Choroid plexus epithelial cell (primary cell): ENCODE measurements around the gene TMPRSS9.

Source experiments
- DNase-seq: peaks from one replicate; pipeline ENCODE4 v3.0.0-alpha.2; 2010; ENCODE audit warnings: low read depth
- H3K4me3 ChIP-seq: 2 replicates; pipeline ENCODE4 v1.5.1; 2011; ENCODE audit warnings: low read depth, mild to moderate bottlenecking, control low read depth, low read length, moderate library complexity
- TF ChIP-seq, protein P1 (sequence below): conservative IDR thresholded peaks from 2 replicates; pipeline ENCODE4 v1.5.1; 2011; ENCODE audit warnings: low read depth, mild to moderate bottlenecking, control low read depth, inconsistent platforms, low read length, moderate library complexity

TMPRSS9 gene

DNA sequence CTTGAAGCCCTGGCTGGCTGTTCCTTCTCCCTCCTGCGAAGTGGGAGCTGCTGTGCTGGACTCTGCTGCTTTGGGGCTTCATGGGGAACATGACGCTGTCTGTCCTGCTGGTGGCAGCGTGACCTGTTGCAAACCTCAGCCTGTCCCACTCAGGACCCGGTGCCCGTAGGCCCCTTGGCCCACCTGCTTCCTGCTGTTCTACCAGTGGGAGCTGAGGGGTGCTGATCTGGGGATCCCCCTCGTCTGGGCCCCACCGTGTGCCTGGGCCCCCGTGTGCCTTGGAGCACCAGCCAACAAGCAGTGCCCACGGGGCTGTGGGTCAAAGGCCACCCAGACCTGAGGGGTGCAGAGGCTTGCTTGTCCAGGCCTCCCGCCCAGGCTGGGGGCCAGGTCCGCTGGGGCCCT, 26.3 kb upstream of the TMPRSS9 start:
- TF ChIP-seq, protein P1, sequence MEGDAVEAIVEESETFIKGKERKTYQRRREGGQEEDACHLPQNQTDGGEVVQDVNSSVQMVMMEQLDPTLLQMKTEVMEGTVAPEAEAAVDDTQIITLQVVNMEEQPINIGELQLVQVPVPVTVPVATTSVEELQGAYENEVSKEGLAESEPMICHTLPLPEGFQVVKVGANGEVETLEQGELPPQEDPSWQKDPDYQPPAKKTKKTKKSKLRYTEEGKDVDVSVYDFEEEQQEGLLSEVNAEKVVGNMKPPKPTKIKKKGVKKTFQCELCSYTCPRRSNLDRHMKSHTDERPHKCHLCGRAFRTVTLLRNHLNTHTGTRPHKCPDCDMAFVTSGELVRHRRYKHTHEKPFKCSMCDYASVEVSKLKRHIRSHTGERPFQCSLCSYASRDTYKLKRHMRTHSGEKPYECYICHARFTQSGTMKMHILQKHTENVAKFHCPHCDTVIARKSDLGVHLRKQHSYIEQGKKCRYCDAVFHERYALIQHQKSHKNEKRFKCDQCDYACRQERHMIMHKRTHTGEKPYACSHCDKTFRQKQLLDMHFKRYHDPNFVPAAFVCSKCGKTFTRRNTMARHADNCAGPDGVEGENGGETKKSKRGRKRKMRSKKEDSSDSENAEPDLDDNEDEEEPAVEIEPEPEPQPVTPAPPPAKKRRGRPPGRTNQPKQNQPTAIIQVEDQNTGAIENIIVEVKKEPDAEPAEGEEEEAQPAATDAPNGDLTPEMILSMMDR: no peak
- no peak for DNase-seq
- no peak overlapping the region for H3K4me3 ChIP-seq

DNA sequence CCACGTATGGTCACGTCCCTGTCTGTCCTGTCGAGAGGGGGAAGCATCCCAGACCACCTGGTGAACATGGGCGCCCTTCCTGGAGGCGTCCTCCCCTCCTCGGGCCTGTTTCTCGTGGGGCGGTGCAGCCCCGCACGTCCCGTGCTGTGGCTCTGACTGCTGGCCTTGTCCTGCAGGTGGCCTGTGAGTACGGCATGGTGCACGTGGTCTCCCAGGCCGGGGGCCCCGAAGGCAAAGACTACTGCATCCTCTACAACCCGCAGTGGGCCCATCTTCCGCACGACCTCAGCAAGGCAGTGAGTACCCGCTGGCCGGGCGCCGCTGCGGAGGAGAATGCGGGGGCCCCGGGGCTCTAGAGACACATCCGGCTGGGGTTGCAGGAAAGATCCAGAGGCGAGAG, 25.6 kb upstream of the TMPRSS9 start:
- TF ChIP-seq, protein P1: no peak
- H3K4me3 ChIP-seq: no peak overlapping the region
- no peak for DNase-seq

DNA sequence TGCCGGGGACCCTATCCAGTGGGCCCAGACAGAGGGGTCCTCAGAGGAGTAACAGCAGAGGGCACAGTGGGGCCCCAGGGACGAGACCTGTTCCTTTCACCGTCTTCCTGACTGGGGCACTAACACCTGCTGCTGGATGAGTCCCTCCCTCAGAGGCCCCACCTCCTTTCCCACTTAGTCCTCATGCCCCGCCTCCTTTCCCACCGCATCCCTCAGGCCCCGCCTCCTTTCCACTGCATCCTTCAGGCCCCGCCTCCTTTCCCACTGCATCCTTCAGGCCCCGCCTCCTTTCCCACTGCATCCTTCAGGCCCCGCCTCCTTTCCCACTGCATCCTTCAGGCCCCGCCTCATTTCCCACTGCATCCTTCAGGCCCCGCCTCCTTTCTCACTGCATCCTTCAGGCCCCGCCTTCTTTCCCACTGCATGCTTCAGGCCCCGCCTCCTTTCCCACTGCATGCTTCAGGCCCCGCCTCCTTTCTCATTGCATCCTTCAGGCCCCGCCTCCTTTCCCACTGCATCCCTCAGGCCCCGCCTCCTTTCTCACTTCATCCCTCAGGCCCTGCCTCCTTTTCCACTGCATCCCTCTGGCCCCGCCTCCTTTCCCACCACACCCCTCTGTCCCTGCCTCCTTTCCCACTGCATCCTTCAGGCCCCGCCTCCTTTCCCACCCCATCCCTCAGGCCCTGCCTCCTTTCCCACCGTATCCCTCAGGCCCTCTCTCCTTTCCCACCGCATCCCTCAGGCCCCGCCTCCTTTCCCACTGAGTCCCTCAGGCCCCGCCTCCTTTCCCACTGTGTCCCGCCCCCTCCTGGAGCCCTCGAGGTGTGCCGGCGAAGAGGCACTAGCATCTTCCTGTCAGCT, 24.8 kb upstream of the TMPRSS9 start:
- TF ChIP-seq, protein P1: no peak

DNA sequence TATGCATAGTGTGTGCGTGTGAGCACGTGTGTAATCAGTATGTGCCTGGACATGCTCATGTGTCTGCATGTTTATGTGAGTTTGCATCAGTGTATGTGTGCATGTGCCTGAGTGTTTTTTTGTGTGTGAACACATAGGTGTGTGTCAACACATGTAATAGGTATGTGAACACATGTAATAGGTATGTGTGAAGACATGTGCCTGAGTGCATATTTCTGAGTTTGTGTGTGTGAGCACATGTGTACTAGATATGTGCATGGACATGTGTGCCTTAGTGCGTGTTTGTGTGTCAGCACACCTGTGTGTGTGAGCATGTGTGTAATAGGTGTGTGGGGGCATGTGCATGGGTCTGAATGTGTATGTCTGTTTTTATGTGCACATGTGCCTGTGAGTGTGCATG, 24.2 kb upstream of the TMPRSS9 start:
- TF ChIP-seq, protein P1: no peak
- DNase-seq: no peak

More for the DNA sequence above, 24.8 kb upstream of the TMPRSS9 start:
- no peak overlapping the region for H3K4me3 ChIP-seq
- no peak for DNase-seq

DNA sequence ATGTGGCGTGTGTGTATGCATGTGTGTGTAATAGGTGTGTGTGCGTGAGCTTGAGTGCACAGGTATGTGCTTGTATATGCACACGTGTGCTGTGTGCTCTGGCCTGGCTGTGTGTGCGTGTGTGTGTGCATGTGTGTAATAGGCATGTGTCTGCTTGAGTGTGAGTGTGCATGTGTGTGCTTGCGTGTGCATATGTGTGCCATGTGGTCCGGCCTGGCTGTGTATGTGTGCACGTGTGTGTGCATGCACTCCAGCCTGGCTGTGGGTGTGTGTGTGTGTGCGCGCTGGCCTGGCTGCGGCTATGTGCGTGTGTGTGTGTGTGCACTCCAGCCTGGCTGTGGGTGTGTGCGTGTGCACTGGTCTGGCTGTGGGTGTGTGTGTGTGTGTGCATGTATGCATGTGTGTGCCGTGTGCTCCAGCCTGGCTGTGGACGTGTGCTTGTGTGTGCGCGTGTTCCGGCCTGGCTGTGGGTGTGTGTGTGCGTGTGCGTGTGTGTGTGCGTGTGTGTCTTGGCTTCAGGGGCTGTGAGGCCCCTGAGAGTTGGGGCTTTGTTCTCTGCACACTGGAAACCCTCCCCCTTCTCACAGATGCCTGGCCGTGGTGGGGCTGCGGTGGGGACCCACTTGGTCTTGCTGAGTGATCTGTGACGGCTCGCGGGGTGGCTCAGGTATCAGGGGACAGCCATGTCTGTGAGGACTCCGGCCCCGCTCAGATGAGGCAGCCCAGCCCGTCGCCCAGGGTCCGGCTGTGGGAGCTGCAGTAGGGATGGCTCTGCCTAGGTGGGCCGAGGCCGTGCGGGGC, 23.3 kb upstream of the TMPRSS9 start:
- TF ChIP-seq, protein P1: no peak
- H3K4me3 ChIP-seq: no peak overlapping the region
- DNase-seq: no peak

More for the DNA sequence above, 24.2 kb upstream of the TMPRSS9 start:
- H3K4me3 ChIP-seq: no peak overlapping the region

DNA sequence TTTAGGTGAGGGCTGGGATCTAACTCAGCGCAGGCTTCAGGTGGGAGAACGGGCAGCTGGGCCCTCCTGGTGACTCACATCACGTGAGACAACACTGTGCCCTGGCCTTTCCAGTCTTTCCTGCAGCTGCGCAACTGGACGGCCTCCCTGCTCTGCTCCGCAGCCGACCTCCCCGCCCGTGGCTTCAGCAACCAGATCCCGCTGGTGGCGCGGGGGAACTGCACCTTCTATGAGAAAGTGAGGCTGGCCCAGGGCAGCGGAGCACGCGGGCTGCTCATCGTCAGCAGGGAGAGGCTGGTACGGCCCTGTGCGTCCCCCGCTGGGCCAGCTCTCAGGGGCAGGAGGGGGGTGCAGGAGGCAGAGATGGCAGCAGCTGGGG, 22.7 kb upstream of the TMPRSS9 start:
- TF ChIP-seq, protein P1: peak; percentile 46
- DNase-seq: peak; percentile 74
- H3K4me3 ChIP-seq: no peak overlapping the region
